BE2C (cell line): ENCODE measurements around the gene PREPL.
"Not testable (repeated sequence)": the region's sequence is repeated elsewhere in the genome, so short reads cannot be mapped to it uniquely, and the experiment has no call there.

ENCODE experiments used
- DNase-seq: peaks from one replicate; pipeline ENCODE4 v3.0.0-alpha.2; 2020
- H3K27me3 ChIP-seq: fragments of 250-450 bp; sonication (Bioruptor Pico); 2 replicates; pipeline ENCODE4 v1.5.1; 2020; ENCODE audit warnings: mild to moderate bottlenecking
- H3K36me3 ChIP-seq: fragments of 250-450 bp; sonication (Bioruptor Pico); 2 replicates; pipeline ENCODE4 v1.5.1; 2020; ENCODE audit warnings: mild to moderate bottlenecking
- H3K4me1 ChIP-seq: fragments of 250-450 bp; sonication (Bioruptor Pico); 2 replicates; pipeline ENCODE4 v1.5.1; 2020
- H3K4me3 ChIP-seq: 2 replicates; pipeline ENCODE4 v1.5.1; 2011; ENCODE audit warnings: low read depth, low read length
- H3K9me3 ChIP-seq: fragments of 250-450 bp; sonication (Bioruptor Pico); 2 replicates; pipeline ENCODE4 v1.5.1; 2020
- TF ChIP-seq, protein P1 (sequence below): IDR thresholded peaks from 2 replicates; pipeline ENCODE4 v1.5.1; 2012; ENCODE audit warnings: mild to moderate bottlenecking, low read depth, low read length

The PREPL gene

DNA sequence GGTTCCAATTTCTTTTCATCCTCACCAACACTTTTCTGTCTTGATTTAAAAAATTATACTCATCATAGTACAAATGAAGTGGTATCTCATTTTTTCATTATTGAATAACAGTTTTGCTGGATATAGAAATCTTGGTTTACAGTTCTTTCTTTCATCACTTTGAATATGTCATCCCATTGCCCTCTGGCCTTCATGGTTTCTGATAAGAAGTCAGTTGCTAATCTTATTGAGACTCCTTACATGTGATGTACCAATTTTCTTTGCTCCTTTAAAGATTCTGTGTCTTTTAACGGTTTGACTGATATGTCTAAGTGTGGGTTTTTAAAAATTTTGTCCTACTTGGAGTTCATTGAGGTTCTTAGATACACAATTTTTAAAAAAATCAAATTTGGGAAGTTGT is 51.0 kb downstream of the PREPL start:
- DNase-seq = no peak
- Histone ChIP-seq H3K4me1 (no peaks in the 10 kb centered on the region), H3K36me3 (peaks cover 9% of the 10 kb centered on the region), H3K27me3 (no peaks in the 10 kb centered on the region), H3K4me3 (no peak overlapping the region), H3K9me3 (peaks cover 4% of the 10 kb centered on the region; the same call in 1 of the 2 replicates)
- TF ChIP-seq, protein P1, sequence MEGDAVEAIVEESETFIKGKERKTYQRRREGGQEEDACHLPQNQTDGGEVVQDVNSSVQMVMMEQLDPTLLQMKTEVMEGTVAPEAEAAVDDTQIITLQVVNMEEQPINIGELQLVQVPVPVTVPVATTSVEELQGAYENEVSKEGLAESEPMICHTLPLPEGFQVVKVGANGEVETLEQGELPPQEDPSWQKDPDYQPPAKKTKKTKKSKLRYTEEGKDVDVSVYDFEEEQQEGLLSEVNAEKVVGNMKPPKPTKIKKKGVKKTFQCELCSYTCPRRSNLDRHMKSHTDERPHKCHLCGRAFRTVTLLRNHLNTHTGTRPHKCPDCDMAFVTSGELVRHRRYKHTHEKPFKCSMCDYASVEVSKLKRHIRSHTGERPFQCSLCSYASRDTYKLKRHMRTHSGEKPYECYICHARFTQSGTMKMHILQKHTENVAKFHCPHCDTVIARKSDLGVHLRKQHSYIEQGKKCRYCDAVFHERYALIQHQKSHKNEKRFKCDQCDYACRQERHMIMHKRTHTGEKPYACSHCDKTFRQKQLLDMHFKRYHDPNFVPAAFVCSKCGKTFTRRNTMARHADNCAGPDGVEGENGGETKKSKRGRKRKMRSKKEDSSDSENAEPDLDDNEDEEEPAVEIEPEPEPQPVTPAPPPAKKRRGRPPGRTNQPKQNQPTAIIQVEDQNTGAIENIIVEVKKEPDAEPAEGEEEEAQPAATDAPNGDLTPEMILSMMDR = no peak

GRCh38 chr2:44305882-44306281 is 55.4 kb downstream of the PREPL start:
- Histone ChIP-seq H3K9me3 (peaks cover 2% of the 10 kb centered on the region; the same call in 1 of the 2 replicates), H3K27me3 (no peaks in the 10 kb centered on the region), H3K4me1 (no peaks in the 10 kb centered on the region), H3K4me3 (no peak overlapping the region), H3K36me3 (no peaks in the 10 kb centered on the region)
- TF ChIP-seq, protein P1 = no peak
- no peak for DNase-seq

- TF ChIP-seq, protein P1 = no peak
- H3K4me3 ChIP-seq = no peak overlapping the region
- DNase-seq = no peak
- H3K4me1 ChIP-seq = no peaks in the 10 kb centered on the region
- no peaks in the 10 kb centered on the region for H3K36me3 ChIP-seq
- no peaks in the 10 kb centered on the region for H3K9me3 ChIP-seq
- no peaks in the 10 kb centered on the region for H3K27me3 ChIP-seq
These were observed 57.0 kb downstream of the PREPL start for GRCh38 chr2:44304258-44304657.

DNA sequence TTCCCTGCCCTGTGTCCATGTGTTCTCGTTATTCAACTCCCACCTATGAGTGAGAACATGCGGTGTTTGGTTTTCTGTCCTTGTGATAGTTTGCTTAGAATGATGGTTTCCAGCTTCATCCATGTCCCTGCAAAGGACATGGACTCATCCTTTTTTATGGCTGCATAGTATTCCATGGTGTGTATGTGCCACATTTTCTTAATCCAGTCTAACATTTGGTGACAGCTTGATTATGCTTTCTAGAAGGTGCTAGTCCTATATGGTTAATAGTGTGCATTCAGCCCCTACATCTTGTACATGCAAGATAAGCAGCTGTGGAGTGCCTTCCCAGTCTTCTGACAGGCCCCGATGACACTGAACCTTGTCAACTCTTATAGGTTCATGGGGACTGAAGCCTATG is 57.5 kb downstream of the PREPL start:
- H3K9me3 ChIP-seq, H3K4me1 ChIP-seq, H3K27me3 ChIP-seq, H3K4me3 ChIP-seq, H3K36me3 ChIP-seq, DNase-seq: not testable (repeated sequence)

DNA sequence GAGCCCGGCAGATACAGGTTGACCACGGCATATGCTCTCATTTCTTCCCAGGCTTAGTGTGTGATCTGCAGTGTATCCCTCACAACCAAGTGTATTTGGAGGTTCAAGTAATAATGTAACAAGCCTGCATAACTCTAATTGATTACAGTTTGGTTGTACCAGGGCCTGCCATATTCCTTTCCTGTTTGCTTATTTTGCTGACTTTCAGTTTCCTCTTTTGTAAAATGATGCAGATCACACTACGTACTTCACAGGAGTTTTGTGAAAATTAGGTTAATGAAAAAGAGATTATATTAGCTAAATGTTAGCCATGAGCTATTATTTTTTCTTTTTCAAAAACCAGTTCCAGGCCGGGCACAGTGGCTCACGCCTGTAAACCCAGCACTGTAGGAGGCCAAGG is 60.2 kb downstream of the PREPL start:
- TF ChIP-seq, protein P1 = no peak
- no peaks in the 10 kb centered on the region for H3K4me1 ChIP-seq
- no peak for DNase-seq

GRCh38 chr2:44299635-44300034 is 61.7 kb downstream of the PREPL start:
- Histone ChIP-seq H3K27me3 (no peaks in the 10 kb centered on the region), H3K36me3 (no peaks in the 10 kb centered on the region), H3K4me1 (no peaks in the 10 kb centered on the region), H3K9me3 (no peaks in the 10 kb centered on the region), H3K4me3 (no peak overlapping the region)
- no peak for DNase-seq
- TF ChIP-seq, protein P1 = no peak

More for the DNA sequence above, 60.2 kb downstream of the PREPL start:
- H3K36me3 ChIP-seq = no peaks in the 10 kb centered on the region
- H3K4me3 ChIP-seq = no peak overlapping the region
- no peaks in the 10 kb centered on the region for H3K27me3 ChIP-seq
- no peaks in the 10 kb centered on the region for H3K9me3 ChIP-seq

GRCh38 chr2:44297431-44297830 is 63.9 kb downstream of the PREPL start:
- Histone ChIP-seq H3K36me3 (no peaks in the 10 kb centered on the region), H3K4me1 (no peaks in the 10 kb centered on the region), H3K9me3 (no peaks in the 10 kb centered on the region), H3K4me3 (no peak overlapping the region), H3K27me3 (no peaks in the 10 kb centered on the region)
- TF ChIP-seq, protein P1 = no peak
- DNase-seq = no peak
